GOT3 (cell line): ENCODE results near the gene SGPP2.
"Not testable (repeated sequence)": the region's sequence is repeated elsewhere in the genome, so short reads cannot be mapped to it uniquely, and the experiment has no call there.

Experiments
- DNase-seq: peaks from one replicate; lab custom pipeline; 2025; ENCODE audit warnings: mixed read lengths; lab: John Stamatoyannopoulos, UW

SGPP2 gene

DNA sequence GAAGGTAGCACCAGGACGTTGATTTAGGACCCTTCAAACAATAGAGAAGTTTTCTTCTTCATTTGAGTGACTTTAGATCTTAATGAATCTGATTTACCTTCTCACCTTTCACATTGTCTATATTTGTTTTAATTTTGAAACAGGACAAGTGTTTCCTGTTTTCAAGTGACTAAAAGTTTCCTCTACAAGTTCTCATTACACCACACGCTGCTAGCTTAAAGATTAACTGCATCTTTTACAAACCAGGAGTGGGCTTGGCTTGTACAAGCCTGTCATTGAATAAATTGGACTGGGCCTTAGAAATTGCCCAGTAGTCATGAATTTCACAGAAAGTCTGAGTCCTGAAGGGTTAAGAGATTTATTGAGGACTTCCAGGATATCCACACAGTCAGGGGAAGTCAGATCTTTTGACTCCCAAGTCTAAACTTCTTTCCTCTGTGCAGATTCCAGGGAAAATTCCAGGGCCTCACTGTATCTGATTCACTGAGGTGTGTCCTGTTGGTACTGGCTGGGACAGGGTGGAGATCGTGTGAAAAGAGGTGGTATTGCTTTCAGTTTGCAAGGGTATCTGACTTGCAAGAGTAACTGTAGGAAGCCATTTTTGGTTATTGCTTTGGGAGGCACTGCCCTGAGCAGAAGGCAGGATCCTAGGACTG is 3.4 kb downstream of the SGPP2 start:
- DNase-seq = no peak

DNA sequence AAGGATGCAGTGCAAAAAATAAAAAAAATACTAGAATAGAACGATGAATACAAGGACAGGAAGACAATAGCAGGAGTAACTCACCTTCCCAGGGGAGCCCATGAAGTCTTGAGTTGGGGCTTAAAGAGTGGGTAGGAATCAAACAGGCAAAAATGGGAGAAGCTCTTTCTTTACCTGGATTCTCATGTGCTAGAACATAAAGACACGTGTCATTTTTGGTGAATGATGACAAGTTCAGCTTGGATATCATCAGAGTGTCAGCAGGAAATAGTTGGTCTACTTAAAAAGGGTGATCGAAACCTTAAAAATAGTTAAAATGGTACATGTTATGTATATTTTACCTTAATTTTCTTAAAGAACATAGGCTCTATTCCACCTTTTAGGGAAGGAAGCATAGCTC is 5.7 kb downstream of the SGPP2 start:
- DNase-seq = no peak

DNA sequence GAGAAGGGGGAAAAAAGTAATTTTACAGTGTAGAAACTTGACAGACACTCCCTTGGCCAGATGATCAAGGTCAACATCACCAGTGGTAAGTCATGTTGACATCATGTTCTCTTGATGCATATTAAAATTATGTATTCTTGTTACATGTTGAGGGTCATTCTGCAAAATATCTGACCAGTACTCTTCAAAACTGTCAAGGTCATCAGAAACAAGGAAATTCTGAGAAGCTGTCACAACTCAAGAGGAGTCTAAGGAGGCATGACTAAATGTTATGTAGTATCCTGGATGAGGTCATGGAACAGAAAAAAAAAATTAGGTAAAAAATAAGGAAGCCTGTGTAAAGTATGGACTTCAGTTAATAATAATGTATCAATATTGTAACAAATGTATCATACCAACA is 6.3 kb downstream of the SGPP2 start:
- DNase-seq = no peak

DNA sequence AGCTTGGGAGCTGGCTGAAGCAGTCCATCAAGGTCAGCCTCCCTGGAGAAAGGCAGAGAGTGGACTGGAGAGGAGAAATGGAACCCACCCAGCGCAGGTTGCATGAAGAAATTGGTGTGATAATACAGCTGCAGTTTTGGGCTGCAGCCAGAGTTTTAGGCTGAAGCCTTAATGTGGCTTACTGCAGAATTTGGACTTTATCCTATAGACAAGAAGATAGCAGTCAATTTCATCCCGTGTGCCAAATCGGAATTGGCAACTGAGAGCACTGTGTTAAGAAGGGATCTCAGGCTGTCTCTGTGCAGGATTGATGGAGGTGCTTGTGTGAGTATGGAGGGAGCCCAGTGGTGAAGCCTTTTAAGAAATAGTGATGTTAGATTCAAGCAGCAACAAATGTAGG is 7.5 kb downstream of the SGPP2 start:
- DNase-seq = no peak

- DNase-seq = no peak
Observed at GRCh38 chr2:222433332-222434173, 9.2 kb downstream of the SGPP2 start.

DNA sequence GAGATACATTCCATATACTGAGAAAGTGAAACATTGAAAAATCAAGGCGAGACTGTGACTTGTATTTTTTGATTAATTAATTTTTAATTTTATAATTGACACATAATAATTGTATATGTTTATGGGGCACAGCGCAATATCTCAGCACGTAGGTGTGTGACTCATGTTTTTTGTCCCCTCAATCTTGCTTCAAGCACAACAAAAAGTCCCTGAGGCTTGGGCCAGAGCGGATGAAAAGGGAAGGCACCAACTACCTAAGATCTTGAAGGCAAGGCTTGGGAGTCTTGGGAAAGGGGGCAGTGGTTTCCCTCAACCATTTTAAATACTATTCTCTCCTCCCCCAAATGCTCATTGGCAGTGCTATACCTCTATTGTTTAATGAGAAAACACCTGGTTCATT is 9.9 kb downstream of the SGPP2 start:
- DNase-seq = no peak

DNA sequence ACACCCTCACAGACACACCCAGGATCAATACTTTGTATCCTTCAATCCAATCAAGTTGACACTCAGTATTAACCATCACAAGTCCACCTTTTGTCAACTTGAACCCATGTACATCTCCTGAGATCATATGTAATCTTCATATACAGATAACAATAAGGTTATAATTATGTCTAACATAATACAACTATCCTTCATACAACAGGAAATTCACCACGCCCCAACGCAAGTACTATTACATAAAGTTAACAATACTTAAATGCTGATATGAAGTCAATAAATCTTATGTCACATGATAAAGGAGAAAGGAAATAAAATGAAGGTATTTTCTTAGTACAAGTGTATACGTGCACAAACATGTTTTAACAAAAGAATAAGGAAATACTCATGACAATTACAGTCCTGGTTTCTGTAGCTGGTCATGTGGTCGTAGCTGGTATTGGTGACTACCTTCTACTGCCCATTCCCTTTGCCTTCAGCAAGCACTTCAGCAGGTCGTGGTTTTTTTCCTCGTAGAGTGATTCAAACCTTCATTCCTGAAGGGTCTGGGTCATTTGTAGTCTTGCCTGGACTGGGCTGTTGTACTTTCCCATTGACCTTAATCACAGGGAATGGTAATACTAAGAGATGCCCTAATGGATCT is 11.2 kb downstream of the SGPP2 start:
- DNase-seq = not testable (repeated sequence)

- DNase-seq = no peak
Observed at GRCh38 chr2:222436040-222436413, 11.7 kb downstream of the SGPP2 start.

- DNase-seq = no peak
Observed at GRCh38 chr2:222439692-222440091, 15.3 kb downstream of the SGPP2 start.

DNA sequence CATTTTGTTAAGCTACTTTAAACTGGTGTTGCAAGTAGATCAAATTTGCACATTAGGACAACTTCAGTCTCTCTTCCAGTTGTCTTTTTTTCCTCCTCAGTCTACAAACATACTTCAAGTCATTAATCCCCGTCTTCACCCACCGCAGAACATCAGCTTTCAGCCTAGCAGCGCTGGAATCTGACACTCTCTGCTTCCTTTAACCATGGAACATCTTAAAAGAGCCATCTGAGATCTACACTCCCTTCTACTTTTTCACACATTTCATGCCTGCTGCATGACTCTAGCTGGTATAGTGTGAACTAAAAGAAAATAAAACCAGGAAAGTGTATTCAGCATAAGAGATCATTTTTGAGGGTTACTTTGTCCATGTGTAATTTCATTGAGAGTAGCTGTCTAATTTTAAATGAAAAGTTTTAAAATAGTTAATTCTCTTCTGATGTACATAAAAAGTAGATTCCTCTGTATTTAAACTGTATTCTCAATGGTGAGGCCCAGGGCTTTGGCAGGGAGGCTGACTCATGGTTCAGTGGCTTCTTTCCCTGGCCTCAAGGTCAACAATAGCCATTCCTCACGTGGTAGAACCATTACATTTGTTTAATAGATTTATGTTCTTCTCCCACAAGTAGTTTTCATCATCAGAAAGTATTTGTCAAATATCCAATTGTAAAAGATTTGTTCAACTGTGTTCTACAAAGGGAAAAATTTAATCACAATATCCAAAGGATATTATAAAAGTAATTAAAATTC is 16.5 kb downstream of the SGPP2 start:
- DNase-seq = no peak

DNA sequence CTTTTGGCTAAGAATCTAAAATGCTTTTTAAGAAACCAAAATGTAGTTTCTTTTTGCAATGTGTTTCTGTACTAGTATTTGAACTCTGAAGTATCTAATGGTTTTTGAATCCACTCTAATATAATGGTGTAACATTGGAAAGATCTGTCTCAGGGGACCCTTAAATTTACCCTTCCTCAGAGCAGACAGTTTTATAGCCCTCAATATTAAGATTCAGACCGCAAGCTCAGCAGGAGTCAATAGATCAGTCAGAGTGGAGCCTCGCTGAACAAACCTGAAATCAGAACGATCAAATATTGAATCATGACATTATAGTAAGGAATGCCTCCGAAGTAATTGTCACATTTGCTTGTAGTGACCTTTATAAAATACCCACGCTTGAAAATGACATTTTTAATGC is 18.3 kb downstream of the SGPP2 start:
- no peak for DNase-seq

GRCh38 chr2:222445227-222445626 is 20.9 kb downstream of the SGPP2 start:
- DNase-seq = no peak

DNA sequence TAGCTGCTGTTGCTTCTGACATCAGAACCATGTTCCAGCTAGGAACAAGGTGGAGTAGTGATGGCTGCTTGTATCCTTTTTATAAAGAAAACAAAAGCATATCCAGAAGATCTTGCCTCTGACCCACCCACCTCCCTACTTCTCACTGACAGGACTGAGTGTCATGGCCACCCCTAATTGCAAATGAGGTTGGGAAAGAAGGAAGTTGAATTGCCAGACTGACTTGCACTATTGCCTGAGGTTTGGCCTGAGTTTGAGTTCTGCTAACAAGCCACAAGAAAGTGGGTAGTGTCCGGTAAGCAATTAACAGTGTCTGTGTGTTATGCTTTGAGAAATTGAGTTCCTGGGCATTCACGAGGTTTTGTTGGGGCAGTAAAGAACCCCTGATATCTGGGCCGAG is 22.8 kb downstream of the SGPP2 start:
- no peak for DNase-seq

DNA sequence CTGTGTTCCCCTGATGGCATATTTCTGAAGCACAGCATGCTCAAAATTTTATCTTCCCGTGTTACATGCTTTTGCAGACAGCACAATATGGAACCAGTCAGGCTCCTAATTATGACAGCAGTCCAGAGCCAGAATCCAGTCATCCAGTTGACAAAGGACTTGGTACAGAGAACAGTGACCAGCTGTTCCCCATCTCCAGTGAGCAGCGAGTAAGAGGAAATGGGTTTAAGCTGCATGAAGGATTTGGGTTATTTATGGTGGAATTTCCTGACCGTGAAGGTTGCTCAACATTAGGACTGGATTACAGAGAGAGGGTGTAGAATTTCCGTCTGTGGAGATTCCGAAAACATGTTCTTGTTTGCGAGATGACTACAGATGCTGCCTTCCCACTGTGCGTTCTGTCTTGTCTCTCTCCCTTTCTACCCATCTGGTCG is 24.4 kb downstream of the SGPP2 start:
- no peak for DNase-seq

DNA sequence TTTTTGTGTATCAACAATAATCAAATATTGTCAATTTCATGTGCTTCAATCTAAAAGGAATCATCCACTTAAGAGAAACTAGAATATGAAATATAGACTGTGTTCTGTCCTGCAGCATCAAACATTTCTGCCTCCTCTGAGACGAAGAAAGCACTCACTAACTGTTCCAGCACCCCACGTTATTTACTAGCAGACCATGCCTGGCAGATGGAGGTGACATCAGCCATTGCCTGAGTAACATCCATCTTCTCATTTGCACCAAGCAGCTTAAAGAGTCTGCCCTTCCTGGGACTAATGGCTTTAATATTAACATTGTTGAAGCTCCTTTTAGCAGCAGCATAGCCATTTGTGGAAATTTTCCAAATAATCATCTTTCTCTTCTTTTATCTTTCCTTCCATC is 25.7 kb downstream of the SGPP2 start:
- no peak for DNase-seq

DNA sequence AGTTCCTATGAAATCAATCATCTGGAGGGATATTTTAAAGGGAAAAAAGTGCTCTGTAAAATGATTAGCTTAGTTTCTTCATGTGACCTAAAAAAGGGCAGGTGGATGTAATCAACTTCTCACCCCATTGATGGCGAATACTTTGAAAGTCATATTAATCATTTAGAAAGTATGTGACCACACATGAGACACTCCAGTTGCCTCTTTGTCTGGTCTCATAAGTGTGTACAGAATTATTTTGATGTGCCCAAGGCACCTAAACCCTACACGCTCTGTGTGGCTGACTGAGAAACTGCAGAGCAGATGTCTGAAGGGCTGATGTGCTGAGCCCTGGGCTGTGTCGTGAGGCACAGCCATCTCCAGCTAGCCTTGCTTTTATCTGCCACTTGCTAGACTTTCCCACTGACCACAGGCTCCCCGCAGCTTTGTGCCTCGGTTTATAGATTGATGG is 26.9 kb downstream of the SGPP2 start:
- DNase-seq = no peak

- no peak for DNase-seq
Observed at GRCh38 chr2:222452422-222452950, 28.1 kb downstream of the SGPP2 start.

DNA sequence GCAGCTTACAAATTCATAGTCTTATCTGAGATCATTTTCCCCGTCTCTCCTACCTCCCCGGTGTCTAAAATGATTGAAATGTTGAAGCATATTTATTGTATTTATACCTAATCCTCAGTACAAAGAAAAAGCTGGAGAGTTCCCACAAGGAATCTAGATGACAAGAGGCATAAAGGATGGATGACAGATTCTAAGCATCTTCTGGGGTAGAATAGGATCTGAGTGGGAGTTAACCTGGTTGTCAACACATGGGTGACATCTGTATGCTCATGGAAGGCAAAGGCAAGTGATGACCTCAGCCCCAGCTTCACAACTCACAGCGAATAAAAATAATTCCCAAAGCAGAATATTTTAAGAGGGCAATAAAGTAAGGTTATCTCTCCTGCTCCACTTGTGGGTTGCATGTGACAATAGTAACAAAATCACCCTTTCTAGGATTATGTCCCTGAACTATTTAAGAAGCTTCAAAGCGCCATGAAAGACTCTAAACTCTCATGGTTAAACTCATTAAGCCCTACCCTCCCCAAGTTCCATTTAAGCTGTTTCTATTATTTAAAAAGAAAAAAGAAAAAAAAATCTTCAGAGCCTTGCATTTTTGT is 32.2 kb downstream of the SGPP2 start:
- no peak for DNase-seq

GRCh38 chr2:222459983-222460382 is 35.6 kb downstream of the SGPP2 start:
- DNase-seq = no peak

DNA sequence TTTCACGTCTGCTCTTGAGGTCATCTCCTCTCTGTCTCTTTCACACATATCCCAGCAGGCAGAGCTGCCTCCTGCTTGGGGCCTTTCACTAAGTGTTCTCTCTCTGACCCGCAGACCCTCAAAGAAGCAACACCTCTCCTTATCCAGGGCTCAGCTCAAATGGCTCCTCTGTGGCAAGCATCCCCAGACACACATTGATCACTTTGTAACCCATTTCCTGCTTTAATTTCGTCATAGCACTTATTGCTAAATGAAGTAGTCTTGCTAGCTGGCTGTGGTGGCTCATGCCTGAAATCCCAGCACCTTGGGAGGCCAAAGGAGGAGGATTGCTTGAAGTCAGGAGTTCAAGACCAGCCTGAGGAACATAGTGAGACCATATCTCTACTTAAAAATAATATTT is 41.4 kb downstream of the SGPP2 start:
- DNase-seq = no peak

DNA sequence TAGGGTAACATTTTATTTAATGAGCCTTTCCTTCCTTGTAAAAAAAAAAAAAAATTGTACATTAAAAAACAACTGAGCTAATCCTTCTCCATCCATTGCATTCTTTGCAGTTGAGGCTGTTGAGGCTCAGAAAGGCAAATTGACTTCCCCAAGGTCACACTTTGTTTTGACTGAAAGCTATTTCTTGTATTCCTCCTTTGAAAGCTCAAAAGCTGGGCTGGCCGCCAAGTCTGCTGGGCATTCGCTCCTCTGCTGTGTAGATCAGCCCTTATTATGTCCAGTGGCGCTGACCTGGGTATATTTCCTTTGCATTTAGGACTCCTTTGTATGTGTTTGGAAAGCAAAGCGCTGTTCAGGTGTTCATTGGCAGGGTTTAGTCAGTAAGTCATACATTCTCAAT is 44.0 kb downstream of the SGPP2 start:
- DNase-seq = no peak
